NT2/D1 (cell line): ENCODE measurements around the gene ETV2.

Experiments used
- YY1 ChIP-seq: IDR thresholded peaks from 2 replicates; pipeline ENCODE4 v1.6.1; 2011; ENCODE audit not compliant: insufficient read length, insufficient read depth
- ZNF274 ChIP-seq: IDR thresholded peaks from 2 replicates; pipeline ENCODE4 v1.6.1; 2011; ENCODE audit warnings: mild to moderate bottlenecking, low read depth, low read length

GRCh38 chr19:35642312-35642711 is 767 bp downstream of the ETV2 start:
- TF ChIP-seq ZNF274 (no peak), YY1 (no peak)
